ENCODE measurements around the gene VBP1. TPM values are rescaled to one million over a fixed set of nuclear protein-coding genes. Genes with fewer than 3 reads are reported as not detected.
"Not testable (repeated sequence)": the region's sequence is repeated elsewhere in the genome, so short reads cannot be mapped to it uniquely, and the experiment has no call there.

The VBP1 gene, protein sequence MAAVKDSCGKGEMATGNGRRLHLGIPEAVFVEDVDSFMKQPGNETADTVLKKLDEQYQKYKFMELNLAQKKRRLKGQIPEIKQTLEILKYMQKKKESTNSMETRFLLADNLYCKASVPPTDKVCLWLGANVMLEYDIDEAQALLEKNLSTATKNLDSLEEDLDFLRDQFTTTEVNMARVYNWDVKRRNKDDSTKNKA
- 80.2 and 80.8 TPM in 2 replicates for total RNA-seq
- polyA plus RNA-seq (2012) = 18.5 TPM

GRCh38 chrX:155216179-155216939 lies at the start of gene VBP1:
VBP1 (plus strand) TSS chrX:155216460; CDS start chrX:155216483, 23 bp downstream.
- DNase-seq (ENCODE audit: low read depth) = peak; percentile 95

GRCh38 chrX:155169881-155170280 lies 46.4 kb upstream of the VBP1 start:
- DNase-seq (ENCODE audit: low read depth) = no peak

DNA sequence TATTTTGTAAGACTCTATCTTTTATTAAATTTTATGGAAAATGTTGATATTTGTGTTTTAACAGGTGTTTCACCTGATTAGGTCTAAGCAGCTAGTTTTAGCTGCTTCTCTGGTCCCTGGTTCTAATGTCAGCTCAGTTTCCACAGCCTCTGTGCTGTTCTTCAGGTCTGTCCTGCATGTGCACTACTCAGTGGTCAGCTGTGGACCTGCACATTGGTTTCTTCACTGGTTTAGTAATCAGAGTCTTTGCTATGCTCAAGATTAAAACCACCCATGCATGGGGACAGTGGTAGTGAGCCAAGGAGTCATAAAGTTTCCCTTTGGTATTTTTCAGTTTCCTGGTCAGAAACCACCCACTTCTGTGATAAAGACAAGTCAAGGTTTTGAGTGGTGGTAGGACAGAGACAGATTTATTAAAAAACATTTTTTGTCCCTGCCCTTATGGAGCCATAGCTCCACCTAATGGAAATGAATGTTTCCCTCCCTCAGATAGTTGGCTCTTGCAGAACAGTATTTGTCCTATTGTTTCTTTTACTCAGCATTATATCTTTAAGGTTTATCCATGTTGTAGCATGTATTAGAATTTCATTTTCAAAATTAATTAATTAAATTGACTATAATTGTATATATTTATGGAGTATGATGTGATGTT lies 36.8 kb upstream of the VBP1 start:
- DNase-seq (ENCODE audit: low read depth) = no peak

DNA sequence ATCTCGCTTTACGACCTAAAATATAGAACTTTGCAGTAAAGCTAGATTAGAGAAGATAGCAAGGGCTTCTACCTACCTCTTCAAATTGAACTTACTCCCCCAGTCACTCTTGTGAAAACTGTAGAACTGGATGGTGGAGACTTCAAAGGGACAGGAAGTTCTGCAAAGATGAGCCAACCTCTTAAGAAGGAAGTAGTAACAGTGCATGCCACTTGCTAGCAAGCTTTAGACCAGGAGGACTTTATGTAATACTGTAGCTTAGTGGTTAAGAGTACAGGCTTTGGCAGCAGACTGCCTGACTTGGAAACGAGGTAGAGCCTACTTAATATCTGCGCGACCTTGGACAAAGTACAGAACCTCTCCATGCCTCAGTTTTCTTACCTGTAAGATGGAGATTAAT lies 27.5 kb upstream of the VBP1 start:
- no peak for DNase-seq (ENCODE audit: low read depth)

GRCh38 chrX:155211208-155211607 lies 5.1 kb upstream of the VBP1 start:
- DNase-seq (ENCODE audit: low read depth) = no peak

GRCh38 chrX:155213731-155214130 lies 2.5 kb upstream of the VBP1 start:
- no peak for DNase-seq (ENCODE audit: low read depth)

DNA sequence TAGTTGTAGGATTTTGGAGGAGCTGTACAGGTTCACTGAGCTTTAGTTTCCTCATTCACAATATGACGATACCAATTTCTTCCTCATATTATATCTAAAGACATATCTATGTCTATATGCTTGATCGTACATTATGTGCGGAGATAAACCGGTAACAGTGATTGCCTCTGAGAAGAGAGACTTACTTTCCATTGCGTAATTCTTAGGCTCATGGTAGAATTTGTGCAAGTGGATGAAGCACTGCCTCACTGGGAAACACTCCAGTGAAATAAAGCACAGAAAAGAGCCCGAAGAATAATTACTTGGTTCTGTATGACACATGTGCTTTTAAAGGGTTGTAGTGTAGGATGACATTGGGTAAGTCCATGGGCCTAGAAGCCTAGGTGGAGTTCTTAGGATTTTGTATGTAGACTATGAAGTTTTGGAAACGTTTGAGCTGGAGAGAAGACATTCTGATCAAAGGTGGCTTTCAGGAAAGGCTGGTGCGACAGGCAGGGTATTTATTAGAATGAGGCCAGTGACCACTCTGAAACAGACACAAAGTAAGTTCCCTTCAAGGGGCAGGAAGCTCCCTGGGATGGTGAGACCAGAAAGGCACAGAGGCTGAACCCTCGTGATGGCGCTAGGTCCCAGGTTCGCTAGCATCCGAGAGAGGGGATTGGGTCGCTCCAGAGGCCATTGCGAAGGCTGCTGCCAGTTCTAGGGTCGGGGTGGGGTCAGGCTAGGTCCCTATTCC lies 649 bp upstream of the VBP1 start:
- no peak for DNase-seq (ENCODE audit: low read depth)

DNA sequence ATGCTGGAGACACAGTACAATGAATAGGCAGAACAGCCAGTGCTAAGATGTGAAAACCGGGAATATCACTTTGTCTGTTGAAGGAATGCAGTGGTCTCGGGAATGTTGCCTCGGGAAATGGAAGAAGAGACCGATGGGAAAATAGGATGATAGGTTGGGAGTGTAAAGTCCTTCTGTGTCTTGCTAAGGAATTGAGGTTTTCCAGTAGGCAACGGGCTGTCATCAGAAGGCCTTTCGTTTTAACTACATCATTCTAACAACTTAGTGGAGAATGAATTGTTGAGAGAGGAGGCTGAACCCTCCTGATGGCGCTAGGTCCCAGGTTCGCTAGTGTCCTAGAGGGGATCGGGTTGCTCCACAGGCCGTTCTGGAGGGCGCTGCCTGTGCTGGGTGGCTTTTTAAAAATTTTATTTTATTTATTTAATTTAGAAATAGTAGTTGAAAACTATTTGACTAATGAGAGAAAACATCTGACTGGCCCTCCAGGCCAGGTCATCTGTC lies 730 bp downstream of the VBP1 start:
- peak; percentile 27 for DNase-seq (ENCODE audit: low read depth)

DNA sequence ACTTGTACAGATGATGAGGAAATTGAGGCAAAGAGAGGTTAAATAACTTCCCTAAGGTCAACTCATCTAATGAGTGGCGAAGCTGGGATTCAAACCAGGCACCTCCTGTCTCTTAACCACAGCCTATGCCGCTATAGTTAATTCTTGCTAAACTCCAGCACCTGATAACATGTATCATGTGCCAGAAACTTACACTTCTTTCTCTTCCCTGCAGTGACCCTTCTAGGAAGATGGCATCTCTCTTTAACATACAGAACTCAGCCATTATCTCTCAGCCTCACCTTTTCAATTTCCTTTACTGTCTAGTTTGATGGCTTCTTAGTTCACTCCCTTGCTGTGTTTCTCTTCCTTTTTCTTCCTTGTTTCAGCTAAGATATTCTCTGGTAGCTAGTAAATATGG lies 2.5 kb downstream of the VBP1 start:
- no peak for DNase-seq (ENCODE audit: low read depth)

- DNase-seq (ENCODE audit: low read depth) = no peak
Observed at GRCh38 chrX:155221351-155221750, 5.1 kb downstream of the VBP1 start.

GRCh38 chrX:155223746-155224145 lies 7.5 kb downstream of the VBP1 start:
- DNase-seq (ENCODE audit: low read depth) = not testable (repeated sequence)

DNA sequence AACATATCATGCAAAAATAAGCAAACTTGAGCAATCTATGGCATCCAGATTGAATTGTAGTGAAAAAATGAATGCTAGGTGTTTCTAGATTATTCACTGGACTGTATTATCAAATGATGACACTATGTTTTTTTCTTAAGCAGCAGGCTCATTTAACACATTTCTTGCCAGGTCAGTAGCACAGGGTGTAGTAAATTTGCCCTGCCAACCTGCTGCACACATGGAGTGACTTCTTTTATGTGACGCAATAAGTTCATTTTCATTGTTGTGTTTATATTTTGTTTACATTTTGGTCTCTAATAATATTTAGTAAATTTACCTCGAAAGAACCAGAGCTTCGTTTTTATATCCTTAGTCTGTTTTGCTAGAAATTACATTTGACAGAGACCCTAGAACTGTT lies 9.5 kb downstream of the VBP1 start:
- DNase-seq (ENCODE audit: low read depth) = no peak

GRCh38 chrX:155231163-155231562 lies 14.9 kb downstream of the VBP1 start:
- no peak for DNase-seq (ENCODE audit: low read depth)

GRCh38 chrX:155235891-155236290 lies 19.6 kb downstream of the VBP1 start:
- DNase-seq (ENCODE audit: low read depth) = no peak

DNA sequence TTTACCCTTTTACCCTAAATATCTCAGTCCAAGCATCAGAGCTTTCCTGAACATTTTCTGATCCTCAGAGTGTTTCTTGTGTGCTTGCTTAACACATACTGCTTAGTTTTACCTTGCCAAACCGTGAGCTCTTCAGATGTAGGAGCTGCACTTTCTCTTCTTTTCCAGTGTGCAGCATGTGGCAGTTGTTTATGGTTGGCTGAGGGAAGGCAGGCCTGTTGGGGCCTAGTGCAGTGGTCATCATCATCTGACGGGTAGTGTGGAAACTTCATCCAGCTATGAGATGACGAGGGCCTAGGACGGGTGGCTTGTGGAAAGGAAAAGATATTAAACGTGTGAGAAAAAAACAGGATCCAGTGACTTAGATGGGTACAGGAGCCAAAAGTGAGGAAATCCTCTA lies 21.5 kb downstream of the VBP1 start:
- no peak for DNase-seq (ENCODE audit: low read depth)

DNA sequence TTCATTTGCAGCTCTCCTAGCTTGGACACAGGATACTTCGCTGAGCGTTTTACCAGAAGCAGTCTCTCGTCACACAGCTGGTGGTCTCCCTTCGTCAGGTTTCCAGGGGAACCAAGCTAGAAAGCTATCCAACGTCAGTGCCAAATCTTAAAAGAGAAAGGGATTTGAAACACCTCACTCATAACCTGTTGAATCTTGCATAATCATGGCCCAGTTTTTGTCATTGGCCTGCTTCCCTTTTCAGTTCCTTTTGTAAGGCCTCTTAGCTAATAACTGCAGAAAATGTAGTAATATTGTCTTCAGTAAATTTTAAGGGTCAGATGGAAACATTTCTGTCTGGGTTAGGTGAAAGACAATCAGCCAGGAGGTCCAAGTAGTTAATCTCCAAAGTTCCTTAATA lies 26.0 kb downstream of the VBP1 start:
- no peak for DNase-seq (ENCODE audit: low read depth)

GRCh38 chrX:155246748-155247147 lies 30.5 kb downstream of the VBP1 start:
- no peak for DNase-seq (ENCODE audit: low read depth)

GRCh38 chrX:155247497-155247896 lies 31.2 kb downstream of the VBP1 start:
- DNase-seq (ENCODE audit: low read depth) = no peak

DNA sequence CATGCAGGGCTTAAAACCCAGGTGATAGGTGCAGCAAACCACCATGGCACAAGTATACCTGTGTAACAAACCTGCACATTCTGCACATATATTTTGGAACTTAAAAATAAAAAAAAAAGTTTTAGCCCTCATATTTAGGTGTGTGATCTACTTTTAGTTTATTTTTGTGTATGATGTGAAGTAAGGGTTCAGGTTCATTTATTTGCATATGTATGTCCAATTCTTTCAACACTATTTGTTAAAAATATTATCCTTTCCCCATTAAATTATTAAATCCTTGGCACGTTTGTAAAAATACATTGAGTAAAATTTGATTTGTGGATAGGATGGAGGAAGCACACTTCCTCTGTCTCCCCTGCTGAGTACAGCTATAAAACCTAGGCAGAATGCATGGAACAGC lies 35.1 kb downstream of the VBP1 start:
- DNase-seq (ENCODE audit: low read depth) = no peak

DNA sequence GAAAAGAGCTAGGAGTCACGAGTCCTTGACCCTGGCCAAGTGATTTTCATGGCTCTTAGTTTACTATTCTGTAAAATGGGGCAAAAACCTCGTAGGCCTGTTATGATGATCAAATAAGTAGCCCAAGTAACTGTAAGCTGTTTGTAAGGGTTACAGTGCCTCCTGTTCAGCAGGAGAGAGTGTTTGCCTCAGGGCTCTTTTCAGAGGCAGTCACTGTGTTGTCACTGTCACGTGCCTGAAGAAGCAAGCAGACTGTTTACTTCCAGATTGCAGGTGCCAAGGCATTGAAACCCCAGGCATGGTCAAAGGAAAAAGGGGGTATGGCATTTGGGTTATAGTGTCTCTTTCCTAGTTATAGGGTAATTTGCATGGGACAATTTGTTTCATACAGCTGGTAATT lies 43.5 kb downstream of the VBP1 start:
- no peak for DNase-seq (ENCODE audit: low read depth)

DNA sequence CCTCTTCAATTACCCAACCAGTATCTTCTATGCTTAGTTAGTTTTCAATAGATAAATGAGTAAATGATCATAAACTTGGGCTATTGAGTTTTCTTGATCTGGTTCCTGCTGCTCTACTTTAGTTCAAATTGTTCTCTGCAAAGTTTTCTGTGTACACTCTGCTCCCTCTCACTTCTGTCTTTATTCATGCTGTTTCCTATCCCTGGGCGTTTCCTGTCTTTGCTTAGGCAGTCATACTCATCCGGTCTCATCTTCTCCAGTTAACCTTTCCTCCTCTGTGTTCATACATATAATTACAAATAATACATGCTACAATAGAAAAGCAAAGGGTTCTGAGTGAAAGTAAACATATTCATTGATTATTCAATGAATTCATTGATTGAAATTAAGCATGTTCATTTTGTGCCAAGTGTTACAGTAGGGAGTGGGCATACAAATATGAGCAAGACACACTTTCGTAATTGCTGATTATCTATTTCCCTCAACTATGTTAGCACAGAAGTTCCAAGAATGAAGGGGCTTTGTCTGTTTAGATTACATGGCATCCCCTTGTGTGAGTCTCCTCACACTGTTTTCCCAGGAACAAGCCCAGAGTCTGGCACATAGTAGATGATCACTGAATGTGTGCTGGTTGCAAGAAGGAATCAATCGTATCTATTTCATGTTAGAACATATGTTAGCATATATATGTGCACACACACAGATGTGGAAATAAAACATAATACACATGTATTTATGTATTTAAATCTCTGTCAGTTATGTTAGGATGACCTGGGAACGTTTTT lies 46.9 kb downstream of the VBP1 start:
- DNase-seq (ENCODE audit: low read depth) = no peak

Measured in myocyte (in vitro differentiated cells).